ENCODE measurements around the gene RNU1-1.
"Not testable (repeated sequence)": the region's sequence is repeated elsewhere in the genome, so short reads cannot be mapped to it uniquely, and the experiment has no call there.

- not testable (repeated sequence) for TF ChIP-seq ATF2 (CRISPR knock-in tag; IDR thresholded peaks at IDR 0.05); NKRF (IDR thresholded peaks at IDR 0.05; ENCODE audit: borderline replicate concordance); RCOR1 (IDR thresholded peaks at IDR 0.05; ENCODE audit: borderline replicate concordance in 1 of 2, low read depth in 2 of 2, low read length in 2 of 2)
Observed at GRCh38 chr1:16550212-16550918, 36.3 kb upstream of the RNU1-1 start.
